Gastrocnemius medialis (tissue), 4 donors: ENCODE data around the gene NME3. TPM values are rescaled to one million over a fixed set of nuclear protein-coding genes. Genes with fewer than 3 reads are reported as not detected.

Experiments
- ATAC-seq, 2 donors: fragments of 150-250 bp; one replicate each; pipeline ENCODE4 v1.9.1; 2016
- DNase-seq, 2 donors: peaks; one replicate each; pipeline ENCODE4 v3.0.0-alpha.2; 2019
- H3K27ac ChIP-seq, 4 donors: fragments of 200-600 bp; sonication (generic); 1 replicate in 1 of 4; 2 replicates in 3 of 4; pipeline ENCODE4 v1.5.1; 2016 to 2018; ENCODE audit warnings: mild to moderate bottlenecking in 2 of 4, moderate library complexity in 1 of 4
- H3K27me3 ChIP-seq, 3 donors: fragments of 200-600 bp; sonication (generic) in 2 of 3; 1 replicate in 1 of 3; 2 replicates in 2 of 3; pipeline versions ENCODE4 v1.5.1 to v1.6.0; 2016 to 2019; ENCODE audit warnings: mild to moderate bottlenecking in 1 of 3, moderate library complexity in 1 of 3
- H3K36me3 ChIP-seq, 2 donors: fragments of 200-600 bp; sonication (generic) in 1 of 2; one replicate each; pipeline ENCODE4 v1.5.1; 2017 to 2018
- H3K4me1 ChIP-seq, 2 donors: fragments of 200-600 bp; sonication (generic) in 1 of 2; one replicate each; pipeline ENCODE4 v1.5.1; 2016 to 2017; ENCODE audit warnings: mild to moderate bottlenecking in 2 of 2
- H3K4me3 ChIP-seq, 4 donors: fragments of 200-600 bp; sonication (generic) in 3 of 4; 1 replicate in 1 of 4; 2 replicates in 3 of 4; pipeline ENCODE4 v1.5.1; 2016 to 2019; ENCODE audit warnings: mild to moderate bottlenecking in 2 of 4
- H3K9me3 ChIP-seq, 3 donors: fragments of 200-600 bp; sonication (generic) in 2 of 3; 1 replicate in 1 of 3; 2 replicates in 2 of 3; pipeline ENCODE4 v1.5.1; 2016 to 2019
- POLR2A ChIP-seq, 2 donors: fragments of 450-650 bp; IDR thresholded peaks; one replicate each; pipeline ENCODE4 v1.6.1; 2017; ENCODE audit warnings: antibody characterized with exemption in 2 of 2, mild to moderate bottlenecking in 2 of 2, moderate library complexity in 2 of 2
- in situ Hi-C, 4 donors: fragments of 200-750 bp; cut with MboI; loops; one replicate each; pipeline versions ENCODE4 v1.15.0 to v1.8.0; 2017; ENCODE audit warnings: low sequenced_read_pairs in 4 of 4
- intact Hi-C: fragments of 100-400 bp; cut with DNase I; formaldehyde crosslinking; loops from one replicate; pipeline ENCODE4 v1.15.1; 2023; ENCODE audit warnings: low total_unique reads
- total RNA-seq, 4 donors: library from RNA; depleted of rRNA; stranded (reverse); fragments of >200 nt; gene quantifications; one replicate each; pipeline versions ENCODE4 v1.1.0 to v1.2.3, GENCODE V29; 2016
- TF ChIP-seq, protein P1 (sequence below), 5 experiments: fragments of 450-650 bp in 3 of 5; fragments of 200-600 bp in 2 of 5; sonication (generic) in 2 of 5; IDR thresholded peaks in 4 of 5; conservative IDR thresholded peaks in 1 of 5; 1 replicate in 4 of 5; 2 replicates in 1 of 5; pipeline ENCODE4 v1.5.1; 2016 to 2019; ENCODE audit warnings: antibody characterized with exemption in 5 of 5, mild to moderate bottlenecking in 3 of 5, moderate library complexity in 3 of 5

NME3 gene
- total RNA-seq, 4 donors from 2014 or later: 18.1 to 41.4 (median 34.2) TPM

DNA sequence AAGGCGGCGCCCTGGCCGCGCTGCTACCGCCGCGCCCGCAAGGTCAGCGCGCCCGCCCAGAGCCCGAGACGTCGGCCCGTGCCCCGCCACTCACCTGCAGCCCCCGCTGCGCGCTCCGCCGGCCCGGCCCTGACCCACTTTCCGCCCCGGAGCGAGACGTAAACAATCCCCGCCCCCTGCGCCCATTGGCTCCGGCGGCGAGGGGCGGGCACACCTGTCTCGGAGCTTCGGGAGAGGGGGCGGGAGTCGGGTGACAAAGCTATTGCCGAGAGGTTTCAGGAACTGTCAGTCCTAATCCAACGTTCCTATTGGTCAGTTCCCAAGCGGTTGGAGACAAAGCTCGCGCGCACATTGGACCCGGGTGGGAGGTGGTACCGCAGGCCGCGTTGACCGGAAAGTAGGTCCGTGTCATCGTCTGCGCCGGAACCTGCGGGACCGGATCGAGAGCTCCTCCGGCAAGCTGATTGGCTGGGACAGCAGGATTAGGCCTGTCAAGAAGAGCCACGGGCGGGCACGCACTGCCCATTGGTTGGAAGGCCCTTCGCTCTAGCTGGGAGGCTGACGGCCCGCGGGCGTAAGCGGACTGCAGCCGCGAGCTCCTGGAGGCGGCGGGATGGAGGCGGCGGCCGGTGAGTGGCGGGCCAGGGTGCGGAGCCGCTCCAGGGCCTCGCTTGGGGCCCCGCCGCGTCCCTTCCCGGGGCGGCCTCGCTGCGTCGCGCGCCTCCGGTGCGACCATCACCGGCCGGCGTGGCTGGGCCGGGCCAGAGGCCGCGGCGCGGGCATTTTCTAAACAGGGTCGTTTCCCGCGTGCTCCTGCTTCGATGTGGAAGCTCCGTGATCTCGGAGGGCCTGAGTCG lies 11.3 kb upstream of the NME3 start, which contains the start of the genes NUBP2 and SPSB3:
Gene NUBP2, plus strand, starts transcription at position 553 of the 857 bp plus-strand sequence. Its CDS starts 61 bp downstream, at position 614.
Gene SPSB3, minus strand, starts transcription at position 164 of the 857 bp plus-strand sequence. CDS start 1,088 bp downstream, outside the sequence.
- Histone ChIP-seq H3K4me1 (peaks cover 30 to 38% of the 10 kb centered on the region in 2 donors), H3K9me3 (no peaks in the 10 kb centered on the region), H3K4me3 (peak within 1 kb of the TSS; percentile 67 to 93 (median 78)), H3K36me3 (peaks cover 0 to 38% of the 10 kb centered on the region in 2 donors), H3K27ac (peak within 1 kb of the TSS; percentile 77 to 92 (median 86)), H3K27me3 (no peaks in the 10 kb centered on the region)
- TF ChIP-seq POLR2A (IDR thresholded peaks at IDR 0.05): peak; percentile 76 to 93
- TF ChIP-seq, protein P1, sequence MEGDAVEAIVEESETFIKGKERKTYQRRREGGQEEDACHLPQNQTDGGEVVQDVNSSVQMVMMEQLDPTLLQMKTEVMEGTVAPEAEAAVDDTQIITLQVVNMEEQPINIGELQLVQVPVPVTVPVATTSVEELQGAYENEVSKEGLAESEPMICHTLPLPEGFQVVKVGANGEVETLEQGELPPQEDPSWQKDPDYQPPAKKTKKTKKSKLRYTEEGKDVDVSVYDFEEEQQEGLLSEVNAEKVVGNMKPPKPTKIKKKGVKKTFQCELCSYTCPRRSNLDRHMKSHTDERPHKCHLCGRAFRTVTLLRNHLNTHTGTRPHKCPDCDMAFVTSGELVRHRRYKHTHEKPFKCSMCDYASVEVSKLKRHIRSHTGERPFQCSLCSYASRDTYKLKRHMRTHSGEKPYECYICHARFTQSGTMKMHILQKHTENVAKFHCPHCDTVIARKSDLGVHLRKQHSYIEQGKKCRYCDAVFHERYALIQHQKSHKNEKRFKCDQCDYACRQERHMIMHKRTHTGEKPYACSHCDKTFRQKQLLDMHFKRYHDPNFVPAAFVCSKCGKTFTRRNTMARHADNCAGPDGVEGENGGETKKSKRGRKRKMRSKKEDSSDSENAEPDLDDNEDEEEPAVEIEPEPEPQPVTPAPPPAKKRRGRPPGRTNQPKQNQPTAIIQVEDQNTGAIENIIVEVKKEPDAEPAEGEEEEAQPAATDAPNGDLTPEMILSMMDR (IDR thresholded peaks at IDR 0.05 in 4 of 5, conservative IDR thresholded peaks at IDR 0.05 in 1 of 5): peak in 2 of 5 experiments; percentile 20 to 49
- in situ Hi-C loops: no loop called here
- DNase-seq (peak; percentile 100), ATAC-seq (peak; percentile 97 to 98)
- intact Hi-C loops: loop anchor here (1.0 to 5.0 kb wide), 6 partner anchors 9 to 362 kb away; partner anchors contain the start of genes CRAMP1, FAHD1, HAGH and IFT140

DNA sequence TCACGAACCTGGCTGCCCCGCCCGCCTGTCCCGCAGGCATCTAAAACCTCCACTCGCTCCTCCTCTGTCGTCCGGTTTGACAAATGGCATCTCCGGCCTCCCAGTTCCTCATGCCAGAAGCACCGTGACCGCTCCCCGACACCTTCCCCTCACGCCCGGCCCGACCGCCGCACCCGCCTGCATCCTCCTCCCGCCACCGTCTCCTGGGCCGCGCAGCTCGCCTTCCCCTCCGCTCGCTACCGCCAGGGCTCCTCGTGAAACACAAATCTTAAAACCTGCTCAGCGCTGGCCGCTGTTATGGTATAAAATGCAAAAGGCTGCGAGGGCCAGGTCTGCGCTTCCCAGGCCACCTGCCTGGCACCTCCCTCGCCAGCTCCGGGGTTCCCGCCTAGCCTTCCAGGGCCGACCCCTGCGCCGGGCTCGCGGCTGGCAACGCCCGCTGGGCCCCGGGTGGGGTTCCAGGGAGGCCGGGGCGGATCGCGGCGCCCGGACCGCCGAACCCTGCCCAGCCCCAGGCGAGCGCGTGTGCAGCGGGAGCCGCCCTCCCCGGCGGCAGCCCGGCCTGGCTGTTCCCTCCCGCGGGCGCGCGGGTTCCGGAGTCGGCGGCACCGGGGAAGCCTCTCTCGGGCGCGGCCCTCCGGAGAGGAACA lies 10.5 kb upstream of the NME3 start:
- H3K36me3 ChIP-seq: peaks cover 0 to 38% of the 10 kb centered on the region in 2 donors
- TF ChIP-seq, protein P1 (IDR thresholded peaks at IDR 0.05 in 4 of 5, conservative IDR thresholded peaks at IDR 0.05 in 1 of 5): peak in 1 of 5 experiments; percentile 12
- TF ChIP-seq POLR2A (IDR thresholded peaks at IDR 0.05): no peak
- H3K4me3 ChIP-seq: peak overlapping the region; percentile 61 to 93 (median 78)
- H3K4me1 ChIP-seq: peaks cover 30 to 38% of the 10 kb centered on the region in 2 donors
- ATAC-seq: peak; percentile 24
- no peaks in the 10 kb centered on the region for H3K27me3 ChIP-seq
- H3K27ac ChIP-seq: peak overlapping the region; percentile 77 to 92 (median 84)
- no peaks in the 10 kb centered on the region for H3K9me3 ChIP-seq
- DNase-seq: no peak
- in situ Hi-C loops: no loop called here
- intact Hi-C loops: loop anchor here (1.0 to 5.0 kb wide), 6 partner anchors 9 to 362 kb away; partner anchors contain the start of genes CRAMP1, FAHD1, HAGH and IFT140

DNA sequence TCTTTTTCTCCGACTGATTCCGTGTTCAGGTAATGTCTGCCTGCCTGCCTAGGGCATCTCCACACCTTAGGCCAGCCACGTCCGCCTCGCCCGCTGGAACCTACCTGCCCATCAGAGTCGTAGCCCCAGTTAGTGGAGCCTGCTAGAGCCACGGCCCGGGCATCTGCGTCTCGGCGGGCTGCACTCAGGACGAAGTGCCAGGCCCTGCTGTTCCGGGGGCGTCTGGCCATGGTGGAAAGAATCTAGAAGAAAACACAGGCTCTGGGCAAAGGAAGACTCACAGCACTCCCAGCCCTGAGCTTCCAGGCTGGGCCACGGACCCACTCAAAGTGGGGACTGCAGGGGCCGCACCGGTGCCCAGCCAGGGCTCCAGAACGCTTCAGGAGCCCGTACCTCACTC lies 9.9 kb upstream of the NME3 start:
- no peaks in the 10 kb centered on the region for H3K27me3 ChIP-seq
- in situ Hi-C loops: no loop called here
- peaks cover 0 to 37% of the 10 kb centered on the region in 2 donors for H3K36me3 ChIP-seq
- intact Hi-C loops: loop anchor here (5.0 kb wide), 3 partner anchors 74 to 169 kb away; partner anchors contain the start of genes CRAMP1, IFT140 and MAPK8IP3
- peak overlapping the region; percentile 77 to 92 (median 84) for H3K27ac ChIP-seq
- ATAC-seq: no peak
- no peak for DNase-seq
- H3K4me3 ChIP-seq: peak overlapping the region; percentile 61 to 93 (median 78)
- no peaks in the 10 kb centered on the region for H3K9me3 ChIP-seq
- H3K4me1 ChIP-seq: peaks cover 30 to 38% of the 10 kb centered on the region in 2 donors
- TF ChIP-seq POLR2A (IDR thresholded peaks at IDR 0.05): no peak
- TF ChIP-seq, protein P1 (IDR thresholded peaks at IDR 0.05 in 4 of 5, conservative IDR thresholded peaks at IDR 0.05 in 1 of 5): no peak

- H3K4me1 ChIP-seq: peaks cover 30 to 38% of the 10 kb centered on the region in 2 donors
- H3K36me3 ChIP-seq: peaks cover 0 to 35% of the 10 kb centered on the region in 2 donors
- H3K4me3 ChIP-seq: peak overlapping the region in 3 of 4 donors; percentile 61 to 93 (median 74)
- no peaks in the 10 kb centered on the region for H3K27me3 ChIP-seq
- TF ChIP-seq POLR2A (IDR thresholded peaks at IDR 0.05): no peak
- TF ChIP-seq, protein P1 (IDR thresholded peaks at IDR 0.05 in 4 of 5, conservative IDR thresholded peaks at IDR 0.05 in 1 of 5): no peak
- H3K27ac ChIP-seq: peak overlapping the region in 3 of 4 donors; percentile 7 to 92 (median 90)
- DNase-seq: no peak
- no peak for ATAC-seq
- in situ Hi-C loops (no loop called here), intact Hi-C loops (loop anchor here (5.0 kb wide), 3 partner anchors 73 to 168 kb away; partner anchors contain the start of genes CRAMP1, IFT140 and MAPK8IP3)
- H3K9me3 ChIP-seq: no peaks in the 10 kb centered on the region
Observed at GRCh38 chr16:1780677-1781072, 9.3 kb upstream of the NME3 start.
